ENCODE results near the gene EPS8L2.

GRCh38 chr11:678297-678696 is 27.7 kb upstream of the EPS8L2 start:
- TF ChIP-seq CTCF (IDR thresholded peaks at IDR 0.05) (no peak), POLR2A (IDR thresholded peaks at IDR 0.05) (no peak), EP300 (IDR thresholded peaks at IDR 0.05) (no peak)
